B cell (primary cell): ENCODE data around the gene PLCB4. TPM values are rescaled to one million over a fixed set of nuclear protein-coding genes. Genes with fewer than 3 reads are reported as not detected.

ENCODE experiments used
- ATAC-seq: fragments of 200-7000 bp; cut with Tn5 transposase; one replicate; pipeline ENCODE4 v1.10.0; 2021; ENCODE audit warnings: low read depth, mild to moderate bottlenecking, moderate number of reproducible peaks, moderate library complexity
- CTCF ChIA-PET: fragments of 350-600 bp; sonication (Branson Sonifier 250); formaldehyde crosslinking; loops from one replicate; lab custom pipeline; 2021; ENCODE audit warnings: antibody characterized with exemption, inconsistent platforms; lab: Charles Lee
- POLR2A ChIA-PET: fragments of 350-600 bp; sonication (Branson Sonifier 250); formaldehyde crosslinking; loops from one replicate; lab custom pipeline; 2021; ENCODE audit warnings: antibody characterized with exemption; lab: Charles Lee
- DNase-seq: peaks from one replicate; pipeline ENCODE4 v3.0.0; 2013
- H2AFZ ChIP-seq: 2 replicates; pipeline ENCODE4 v1.6.1; 2012; ENCODE audit warnings: mild to moderate bottlenecking, low read depth, low read length; ENCODE audit not compliant: insufficient read depth, poor library complexity, severe bottlenecking
- H3K27ac ChIP-seq, 2 donors: 1 replicate in 1 of 2; 2 replicates in 1 of 2; pipeline ENCODE4 v1.5.1; 2012 to 2013; ENCODE audit warnings: low read length in 2 of 2, mild to moderate bottlenecking in 2 of 2, moderate library complexity in 1 of 2
- H3K27me3 ChIP-seq, 4 experiments: fragments of 200-600 bp in 1 of 4; sonication (generic) in 1 of 4; replicated peaks in 1 of 4; 1 replicate in 2 of 4; 2 replicates in 2 of 4; pipeline versions ENCODE4 v1.6.1 to v1.7.0; 2013 to 2016; ENCODE audit warnings: low read length in 3 of 4, mild to moderate bottlenecking in 2 of 4, mixed read lengths in 1 of 4, moderate library complexity in 1 of 4; ENCODE audit not compliant: insufficient read depth in 4 of 4, control insufficient read depth in 3 of 4; ENCODE audit errors: control extremely low read depth in 1 of 4
- H3K36me3 ChIP-seq, 2 experiments: replicated peaks in 1 of 2; 1 replicate in 1 of 2; 2 replicates in 1 of 2; pipeline versions ENCODE4 v1.6.1 to v1.7.1; 2013; ENCODE audit warnings: low read length in 1 of 2; ENCODE audit not compliant: insufficient read depth in 2 of 2, control insufficient read depth in 1 of 2; ENCODE audit errors: control extremely low read depth in 1 of 2, extremely low read depth in 1 of 2
- H3K4me1 ChIP-seq, 2 donors: fragments of 200-600 bp in 1 of 2; sonication (generic) in 1 of 2; 1 replicate in 1 of 2; 2 replicates in 1 of 2; pipeline versions ENCODE4 v1.5.1 to v1.6.1; 2013 to 2017; ENCODE audit warnings: low read length in 2 of 2; ENCODE audit not compliant: control insufficient read depth in 2 of 2, insufficient read depth in 2 of 2
- H3K4me2 ChIP-seq: replicated peaks from 2 replicates; pipeline ENCODE3; 2012; ENCODE audit warnings: mild to moderate bottlenecking, low read depth, low read length; ENCODE audit not compliant: poor library complexity, severe bottlenecking
- H3K4me3 ChIP-seq, 5 experiments: fragments of 200-600 bp in 1 of 5; sonication (generic) in 1 of 5; 1 replicate in 3 of 5; 2 replicates in 2 of 5; pipeline versions ENCODE4 v1.5.1 to v1.7.0; 2011 to 2016; ENCODE audit warnings: low read length in 4 of 5, mild to moderate bottlenecking in 4 of 5, low read depth in 2 of 5, control low read depth in 1 of 5, moderate library complexity in 1 of 5; ENCODE audit not compliant: insufficient read depth in 1 of 5; ENCODE audit errors: control extremely low read depth in 1 of 5, extremely low read depth in 1 of 5
- H3K79me2 ChIP-seq: fragments of 200-600 bp; sonication (generic); one replicate; pipeline ENCODE4 v1.6.0; 2016; ENCODE audit warnings: low read length; ENCODE audit not compliant: control insufficient read depth, insufficient read depth
- H3K9ac ChIP-seq: fragments of 200-600 bp; sonication (generic); 2 replicates; pipeline ENCODE4 v1.6.1; 2017; ENCODE audit warnings: mild to moderate bottlenecking, low read length, moderate library complexity
- H3K9me3 ChIP-seq, 3 donors: one replicate each; pipeline versions ENCODE4 v1.6.1 to v1.7.1; 2013; ENCODE audit warnings: low read length in 2 of 3; ENCODE audit not compliant: control insufficient read depth in 2 of 3, insufficient read depth in 1 of 3; ENCODE audit errors: control extremely low read depth in 1 of 3
- H4K20me1 ChIP-seq: 2 replicates; pipeline ENCODE4 v1.6.0; 2012; ENCODE audit warnings: mild to moderate bottlenecking, low read length; ENCODE audit not compliant: insufficient read depth, control insufficient read depth, poor library complexity, severe bottlenecking
- H3K27ac Mint-ChIP-seq: one replicate; pipeline ENCODE4 v1.8.0; 2021; ENCODE audit warnings: mixed read lengths
- H3K27me3 Mint-ChIP-seq: one replicate; pipeline ENCODE4 v1.8.0; 2021; ENCODE audit warnings: mixed read lengths
- H3K4me1 Mint-ChIP-seq: one replicate; pipeline ENCODE4 v1.8.0; 2021; ENCODE audit warnings: mixed read lengths
- H3K4me3 Mint-ChIP-seq: one replicate; pipeline ENCODE4 v1.8.0; 2021; ENCODE audit warnings: mixed read lengths
- H3K9me3 Mint-ChIP-seq: one replicate; pipeline ENCODE4 v1.8.0; 2022; ENCODE audit warnings: mixed read lengths; ENCODE audit not compliant: insufficient read depth
- CTCF ChIP-seq: fragments of 200-600 bp; IDR thresholded peaks from one replicate; pipeline ENCODE4 v1.8.0; 2022; ENCODE audit warnings: antibody characterized with exemption, mild to moderate bottlenecking
- EZH2 ChIP-seq: IDR thresholded peaks from 2 replicates; pipeline ENCODE4 v1.6.1; 2012; ENCODE audit warnings: borderline replicate concordance, low read depth, mild to moderate bottlenecking, moderate library complexity, low read length; ENCODE audit not compliant: insufficient read depth, poor library complexity, severe bottlenecking
- WGBS: methylation state at CpG from one replicate; pipeline ENCODE4 v1.1.5; 2013; ENCODE audit warnings: missing lambda C conversion rate; ENCODE audit not compliant: insufficient coverage; 5-methylcytosine and 5-hydroxymethylcytosine counted together
- intact Hi-C: fragments of 100-400 bp; cut with micrococcal nuclease; formaldehyde crosslinking; loops from one replicate; pipeline ENCODE4 v1.10.0; 2022
- polyA plus RNA-seq: library from polyadenylated mRNA; depleted of rRNA; stranded (reverse); fragments of >200 nt; gene quantifications from 2 replicates; pipeline ENCODE4 v1.2.3, GENCODE V29; 2012
- total RNA-seq, 2 donors: library from RNA; stranded (reverse); fragments of 120-200 nt in 1 of 2; gene quantifications; 1 replicate in 1 of 2; 2 replicates in 1 of 2; pipeline versions ENCODE4 v1.2.3 to v1.2.4, GENCODE V29; 2013 to 2022

The PLCB4 gene
- total and polyA plus RNA-seq, 2 donors (not counting 1 experiment from before 2014, with no cell fraction given) = not detected

GRCh38 chr20:9520086-9520485 is 451.2 kb downstream of the PLCB4 start:
- POLR2A ChIA-PET = no interaction called here

GRCh38 chr20:9523636-9524035 is 454.7 kb downstream of the PLCB4 start:
- CTCF ChIA-PET = no interaction called here
- H3K27ac Mint-ChIP-seq = no peak overlapping the region
- no peaks in the 10 kb centered on the region for H3K9me3 ChIP-seq
- no peak overlapping the region for H3K27ac ChIP-seq
- H3K27me3 Mint-ChIP-seq = peaks cover 16% of the 10 kb centered on the region
- no peak for ATAC-seq
- H3K27me3 ChIP-seq = peaks cover 0 to 4% (median 3%) of the 10 kb centered on the region in 4 experiments
- H3K9ac ChIP-seq = no peak overlapping the region
- DNase-seq = no peak
- H4K20me1 ChIP-seq = no peaks in the 10 kb centered on the region
- H3K4me3 Mint-ChIP-seq = no peak overlapping the region
- no peak for TF ChIP-seq CTCF
- no CpG with 5 or more reads among the region's 3 CpGs for whole genome bisulfite sequencing
- no peak overlapping the region for H3K4me2 ChIP-seq
- POLR2A ChIA-PET = no interaction called here
- no peak overlapping the region for H2AFZ ChIP-seq
- no peak overlapping the region for H3K4me3 ChIP-seq
- no peaks in the 10 kb centered on the region for H3K9me3 Mint-ChIP-seq
- H3K36me3 ChIP-seq = no peaks in the 10 kb centered on the region
- no peaks in the 10 kb centered on the region for H3K79me2 ChIP-seq
- no peaks in the 10 kb centered on the region for H3K4me1 Mint-ChIP-seq
- intact Hi-C loops = no loop called here
- no peaks in the 10 kb centered on the region for H3K4me1 ChIP-seq

More at GRCh38 chr20:9520086-9520485, 451.2 kb downstream of the PLCB4 start:
- DNase-seq = no peak
- H3K36me3 ChIP-seq = no peaks in the 10 kb centered on the region
- no peak overlapping the region for H3K27ac Mint-ChIP-seq
- no peak overlapping the region for H3K27ac ChIP-seq
- no peak for ATAC-seq
- H3K79me2 ChIP-seq = no peaks in the 10 kb centered on the region
- no peak overlapping the region for H3K9ac ChIP-seq
- peaks cover 11 to 21% of the 10 kb centered on the region in 2 donors for H3K4me1 ChIP-seq
- H2AFZ ChIP-seq = no peak overlapping the region
- intact Hi-C loops = no loop called here
- no peaks in the 10 kb centered on the region for H3K9me3 Mint-ChIP-seq
- peaks cover 0 to 7% (median 0%) of the 10 kb centered on the region in 3 donors for H3K9me3 ChIP-seq
- TF ChIP-seq CTCF (no peak), EZH2 (no peak)
- peaks cover 14% of the 10 kb centered on the region for H3K4me1 Mint-ChIP-seq
- CTCF ChIA-PET = no interaction called here
- H3K4me3 ChIP-seq = no peak overlapping the region
- H3K4me3 Mint-ChIP-seq = no peak overlapping the region
- H3K27me3 ChIP-seq = peaks cover 0 to 27% (median 14%) of the 10 kb centered on the region in 4 experiments
- H3K4me2 ChIP-seq = no peak overlapping the region
- H4K20me1 ChIP-seq = no peaks in the 10 kb centered on the region
- H3K27me3 Mint-ChIP-seq = peaks cover 46% of the 10 kb centered on the region
- WGBS = 93% methylated on average over 2 of the region's 4 CpGs
